ENCODE data around the gene FOS.

DNA sequence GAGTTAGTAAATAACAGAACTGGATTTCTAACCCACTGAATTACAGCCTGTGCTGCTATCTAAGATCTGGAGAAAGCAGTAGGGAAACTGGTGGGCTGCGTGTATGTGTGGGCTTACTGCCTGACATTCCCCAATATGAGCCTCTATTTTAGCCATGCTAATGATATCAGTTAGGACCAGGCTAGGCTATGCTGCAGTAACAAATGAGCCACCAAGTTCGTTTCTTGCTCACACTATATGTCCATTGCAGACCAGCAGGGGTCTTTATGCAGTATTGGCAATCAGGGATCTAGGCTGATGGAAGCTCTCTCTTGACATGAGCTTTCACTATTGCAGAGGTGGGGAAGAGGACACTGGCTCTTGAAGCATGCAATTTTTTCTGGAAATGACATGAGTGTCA is 40.4 kb downstream of the FOS start:
- TF ChIP-seq POLR2A (IDR thresholded peaks at IDR 0.05; ENCODE audit: low read length) (no peak), GATA1 (IDR thresholded peaks at IDR 0.05; ENCODE audit: low read depth, low read length) (no peak)

All from erythroblast (primary cell).